Umbilical cord (tissue), 2 donors: ENCODE data around the gene ARHGAP15. TPM values are rescaled to one million over a fixed set of nuclear protein-coding genes. Genes with fewer than 3 reads are reported as not detected.

Source experiments
- DNase-seq: peaks from one replicate; pipeline ENCODE4 v3.0.0-alpha.2; 2015; ENCODE audit warnings: low spot score
- total RNA-seq: library from RNA; depleted of rRNA; stranded (reverse); fragments of >200 nt; gene quantifications from one replicate; pipeline ENCODE4 v1.2.3, GENCODE V29; 2014; ENCODE audit warnings: low replicate concordance; ENCODE audit not compliant: insufficient read depth

ARHGAP15 gene
- total RNA-seq, 1 donor from 2014 or later = 54.2 TPM

GRCh38 chr2:143759455-143759854 lies 630.2 kb downstream of the ARHGAP15 start:
- DNase-seq = no peak

- DNase-seq = no peak
Measured at GRCh38 chr2:143762176-143762928, 633.1 kb downstream of the ARHGAP15 start.

- no peak for DNase-seq
Measured at GRCh38 chr2:143764261-143764660, 635.0 kb downstream of the ARHGAP15 start.

GRCh38 chr2:143764706-143765105 lies 635.5 kb downstream of the ARHGAP15 start:
- DNase-seq = no peak

- DNase-seq = no peak
Measured at GRCh38 chr2:143768991-143769390, 639.8 kb downstream of the ARHGAP15 start.

GRCh38 chr2:143771939-143772338 lies 642.7 kb downstream of the ARHGAP15 start:
- peak; percentile 24 for DNase-seq

- DNase-seq = no peak
Measured at GRCh38 chr2:143776526-143777297, 647.5 kb downstream of the ARHGAP15 start.

- DNase-seq = no peak
Measured at GRCh38 chr2:143779021-143779420, 649.8 kb downstream of the ARHGAP15 start.

- DNase-seq = no peak
Measured at GRCh38 chr2:143786026-143786765, 657.0 kb downstream of the ARHGAP15 start.

GRCh38 chr2:143787674-143788073 lies 658.5 kb downstream of the ARHGAP15 start:
- DNase-seq = no peak

- no peak for DNase-seq
Measured at GRCh38 chr2:143792602-143793001, 663.4 kb downstream of the ARHGAP15 start.

- DNase-seq = no peak
Measured at GRCh38 chr2:143793381-143793780, 664.2 kb downstream of the ARHGAP15 start.

- DNase-seq = no peak
Measured at GRCh38 chr2:143796051-143796450, 666.8 kb downstream of the ARHGAP15 start.

GRCh38 chr2:143801561-143801960 lies 672.3 kb downstream of the ARHGAP15 start:
- DNase-seq = no peak

GRCh38 chr2:143802242-143802641 lies 673.0 kb downstream of the ARHGAP15 start:
- DNase-seq = no peak

GRCh38 chr2:143802871-143803650 lies 673.8 kb downstream of the ARHGAP15 start:
- DNase-seq = no peak

GRCh38 chr2:143803936-143804335 lies 674.7 kb downstream of the ARHGAP15 start:
- no peak for DNase-seq

- no peak for DNase-seq
Measured at GRCh38 chr2:143805666-143806065, 676.4 kb downstream of the ARHGAP15 start.

GRCh38 chr2:143807192-143807591 lies 678.0 kb downstream of the ARHGAP15 start:
- no peak for DNase-seq

GRCh38 chr2:143807671-143808070 lies 678.5 kb downstream of the ARHGAP15 start:
- no peak for DNase-seq

GRCh38 chr2:143808166-143808565 lies 678.9 kb downstream of the ARHGAP15 start:
- no peak for DNase-seq
